Trophoblast cell (in vitro differentiated cells and primary cell): ENCODE results near the gene VWA5B1.

Source experiments
- DNase-seq, 2 donors: peaks; one replicate each; pipeline ENCODE4 v3.0.0-alpha.2; 2016
- H2AFZ ChIP-seq: 2 replicates; pipeline ENCODE4 v1.6.1; 2013; ENCODE audit warnings: low read length, moderate library complexity, mild to moderate bottlenecking; ENCODE audit not compliant: insufficient read depth, poor library complexity
- H2AK5ac ChIP-seq: 2 replicates; pipeline ENCODE4 v1.6.1; 2013; ENCODE audit warnings: mild to moderate bottlenecking, low read length
- H2BK120ac ChIP-seq: 2 replicates; pipeline ENCODE4 v1.6.1; 2013; ENCODE audit warnings: low read length, mild to moderate bottlenecking, moderate library complexity; ENCODE audit not compliant: insufficient read depth, poor library complexity
- H2BK12ac ChIP-seq: 2 replicates; pipeline ENCODE4 v1.6.1; 2013; ENCODE audit warnings: mild to moderate bottlenecking, low read length, moderate library complexity
- H2BK5ac ChIP-seq: 2 replicates; pipeline ENCODE4 v1.6.1; 2013; ENCODE audit warnings: low read length, low read depth, moderate library complexity, mild to moderate bottlenecking; ENCODE audit not compliant: poor library complexity
- H3K14ac ChIP-seq: 2 replicates; pipeline ENCODE4 v1.6.1; 2013; ENCODE audit warnings: mild to moderate bottlenecking, low read length
- H3K18ac ChIP-seq: 2 replicates; pipeline ENCODE4 v1.6.1; 2013; ENCODE audit warnings: mild to moderate bottlenecking, low read length
- H3K23ac ChIP-seq: 2 replicates; pipeline ENCODE4 v1.6.1; 2013; ENCODE audit warnings: low read length
- H3K27ac ChIP-seq: 2 replicates; pipeline ENCODE4 v1.5.1; 2013; ENCODE audit warnings: low read depth, mild to moderate bottlenecking, inconsistent platforms, low read length, moderate library complexity
- H3K27me3 ChIP-seq: 2 replicates; pipeline ENCODE4 v1.6.1; 2013; ENCODE audit warnings: inconsistent platforms, mild to moderate bottlenecking, low read length, moderate library complexity; ENCODE audit not compliant: insufficient read depth
- H3K36me3 ChIP-seq, 2 experiments: 1 replicate in 1 of 2; 2 replicates in 1 of 2; pipeline ENCODE4 v1.6.1; 2013; ENCODE audit warnings: low read length in 2 of 2, mild to moderate bottlenecking in 2 of 2, moderate library complexity in 1 of 2; ENCODE audit not compliant: insufficient read depth in 2 of 2, control insufficient read depth in 1 of 2
- H3K4ac ChIP-seq: 2 replicates; pipeline ENCODE4 v1.6.1; 2013; ENCODE audit warnings: low read depth, mild to moderate bottlenecking, low read length, moderate library complexity
- H3K4me1 ChIP-seq, 2 experiments: 1 replicate in 1 of 2; 2 replicates in 1 of 2; pipeline ENCODE4 v1.6.1; 2013; ENCODE audit warnings: low read length in 2 of 2, mild to moderate bottlenecking in 2 of 2, moderate library complexity in 1 of 2; ENCODE audit not compliant: insufficient read depth in 2 of 2, control insufficient read depth in 1 of 2
- H3K4me2 ChIP-seq: 2 replicates; pipeline ENCODE4 v1.6.1; 2013; ENCODE audit warnings: inconsistent platforms, mild to moderate bottlenecking, low read length, moderate library complexity
- H3K4me3 ChIP-seq: 2 replicates; pipeline ENCODE4 v1.5.1; 2013; ENCODE audit warnings: mild to moderate bottlenecking, low read depth, low read length, inconsistent platforms
- H3K79me1 ChIP-seq: one replicate; pipeline ENCODE4 v1.6.1; 2013; ENCODE audit warnings: low read length
- H3K79me2 ChIP-seq: 2 replicates; pipeline ENCODE4 v1.6.1; 2013; ENCODE audit warnings: low read length, mild to moderate bottlenecking; ENCODE audit not compliant: control insufficient read depth, insufficient read depth, poor library complexity
- H3K9ac ChIP-seq: 2 replicates; pipeline ENCODE4 v1.6.1; 2013; ENCODE audit warnings: mild to moderate bottlenecking, low read length
- H3K9me3 ChIP-seq: 2 replicates; pipeline ENCODE4 v1.6.1; 2013; ENCODE audit warnings: low read depth, mild to moderate bottlenecking, control low read depth, inconsistent platforms, low read length; ENCODE audit not compliant: insufficient read depth
- H4K12ac ChIP-seq: 2 replicates; pipeline ENCODE4 v1.6.1; 2013; ENCODE audit warnings: low read depth, mild to moderate bottlenecking, low read length, moderate library complexity
- H4K8ac ChIP-seq: 2 replicates; pipeline ENCODE4 v1.6.1; 2013; ENCODE audit warnings: low read depth, mild to moderate bottlenecking, low read length, moderate library complexity
- H4K91ac ChIP-seq: one replicate; pipeline ENCODE4 v1.6.1; 2013; ENCODE audit warnings: low read depth, mild to moderate bottlenecking, low read length, moderate library complexity
- WGBS: extraction: QIAGEN DNeasy Blood & Tissue Kit; methylation state at CpG from one replicate; pipeline ENCODE4 v1.1.7; 2013; ENCODE audit warnings: missing lambda C conversion rate; ENCODE audit not compliant: insufficient read length, insufficient coverage; ENCODE audit errors: extremely low coverage; 5-methylcytosine and 5-hydroxymethylcytosine counted together

Gene VWA5B1

DNA sequence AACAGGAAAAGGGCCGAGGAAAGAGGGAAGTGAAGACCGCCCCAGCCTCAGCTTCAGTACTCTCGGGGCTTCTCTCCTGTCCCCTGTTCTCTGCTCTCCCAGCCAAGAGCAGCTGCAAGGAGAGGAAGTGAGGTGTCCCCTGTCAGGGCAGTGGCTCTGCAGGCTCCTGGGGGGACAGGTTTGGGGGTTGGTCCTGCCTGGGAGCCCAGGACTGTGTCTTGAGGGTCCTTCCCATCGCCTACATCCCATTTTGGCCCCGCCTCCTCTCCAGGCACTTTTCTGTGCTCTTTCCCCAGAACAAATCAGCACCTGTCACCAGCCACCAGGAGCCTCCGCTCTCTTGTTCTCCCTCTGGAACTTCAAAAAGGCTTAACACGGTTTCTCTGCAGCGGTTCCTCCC is 82.6 kb downstream of the VWA5B1 start:
- H3K9ac ChIP-seq: no peak overlapping the region
- no peaks in the 10 kb centered on the region for H3K27me3 ChIP-seq
- DNase-seq: no peak
- no peak overlapping the region for H2AK5ac ChIP-seq
- H2BK12ac ChIP-seq: no peak overlapping the region
- H3K14ac ChIP-seq: no peak overlapping the region
- no peak overlapping the region for H4K8ac ChIP-seq
- no peak overlapping the region for H3K18ac ChIP-seq
- no peaks in the 10 kb centered on the region for H3K79me2 ChIP-seq
- H2BK120ac ChIP-seq: no peak overlapping the region
- H3K4me2 ChIP-seq: no peak overlapping the region
- no peak overlapping the region for H3K4me3 ChIP-seq
- peaks cover 1% of the 10 kb centered on the region for H3K9me3 ChIP-seq
- no peak overlapping the region for H3K27ac ChIP-seq
- H2AFZ ChIP-seq: no peak overlapping the region
- no peaks in the 10 kb centered on the region for H3K79me1 ChIP-seq
- no peaks in the 10 kb centered on the region for H3K36me3 ChIP-seq
- WGBS: no CpG with 5 or more reads among the region's 8 CpGs
- peaks cover 2 to 3% of the 10 kb centered on the region in 2 experiments for H3K4me1 ChIP-seq
- no peak overlapping the region for H4K91ac ChIP-seq
- no peak overlapping the region for H3K23ac ChIP-seq
- no peak overlapping the region for H3K4ac ChIP-seq
- no peak overlapping the region for H2BK5ac ChIP-seq
- no peak overlapping the region for H4K12ac ChIP-seq

DNA sequence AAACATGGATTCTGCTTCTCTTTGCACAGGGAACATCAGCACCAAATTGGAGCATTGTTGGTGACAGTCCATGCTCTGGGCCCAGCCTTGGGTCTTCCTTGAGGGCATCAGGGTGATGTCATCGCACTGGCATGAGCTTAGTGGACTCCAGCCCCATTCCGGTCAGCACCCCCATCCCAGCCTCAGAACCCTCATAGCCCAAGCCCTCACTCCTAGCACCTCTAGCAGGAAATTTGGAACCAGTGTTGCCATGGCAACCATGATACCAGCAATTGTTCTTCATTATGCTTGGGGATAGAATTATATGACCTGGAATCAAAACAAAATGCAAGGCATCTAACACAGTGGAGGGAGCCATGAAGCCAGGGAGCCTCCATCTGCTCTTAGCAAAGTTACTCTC is 83.1 kb downstream of the VWA5B1 start:
- no CpG with 5 or more reads among the region's 2 CpGs for WGBS
- H4K8ac ChIP-seq: no peak overlapping the region
- H3K23ac ChIP-seq: no peak overlapping the region
- H3K27me3 ChIP-seq: no peaks in the 10 kb centered on the region
- no peak overlapping the region for H2AK5ac ChIP-seq
- no peak overlapping the region for H3K4ac ChIP-seq
- H3K14ac ChIP-seq: no peak overlapping the region
- no peak overlapping the region for H2AFZ ChIP-seq
- no peak for DNase-seq
- no peaks in the 10 kb centered on the region for H3K79me2 ChIP-seq
- H2BK120ac ChIP-seq: no peak overlapping the region
- H3K36me3 ChIP-seq: no peaks in the 10 kb centered on the region
- H3K4me1 ChIP-seq: peaks cover 2 to 3% of the 10 kb centered on the region in 2 experiments
- H3K4me2 ChIP-seq: no peak overlapping the region
- H3K9me3 ChIP-seq: peaks cover 1% of the 10 kb centered on the region
- H3K18ac ChIP-seq: no peak overlapping the region
- no peak overlapping the region for H3K27ac ChIP-seq
- no peak overlapping the region for H2BK12ac ChIP-seq
- H3K79me1 ChIP-seq: no peaks in the 10 kb centered on the region
- H4K91ac ChIP-seq: no peak overlapping the region
- no peak overlapping the region for H3K9ac ChIP-seq
- H3K4me3 ChIP-seq: no peak overlapping the region
- H2BK5ac ChIP-seq: no peak overlapping the region
- no peak overlapping the region for H4K12ac ChIP-seq

DNA sequence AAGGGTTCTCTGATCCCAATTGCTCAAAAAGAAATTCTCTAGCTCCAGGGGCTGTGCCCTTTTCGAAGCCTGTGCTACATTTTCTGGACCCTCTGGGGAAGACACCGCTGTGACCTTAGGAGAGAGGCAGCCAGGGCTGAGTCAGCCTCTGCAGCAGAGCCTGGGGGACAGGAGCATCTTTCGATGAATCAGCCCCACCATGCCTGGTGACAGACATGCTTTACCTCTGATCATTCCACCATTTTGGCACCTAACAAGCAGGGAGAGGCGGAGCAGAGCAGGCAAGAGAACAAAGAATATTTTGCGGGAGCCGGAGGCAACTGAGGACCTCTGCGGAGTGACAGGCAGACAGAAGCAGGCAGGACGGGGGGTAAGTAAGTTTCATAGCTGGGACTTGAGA is 84.9 kb downstream of the VWA5B1 start:
- H3K27ac ChIP-seq: no peak overlapping the region
- H2AK5ac ChIP-seq: no peak overlapping the region
- no peaks in the 10 kb centered on the region for H3K36me3 ChIP-seq
- no peak overlapping the region for H4K8ac ChIP-seq
- no peak overlapping the region for H4K91ac ChIP-seq
- no peaks in the 10 kb centered on the region for H3K79me1 ChIP-seq
- no peak overlapping the region for H2AFZ ChIP-seq
- no peaks in the 10 kb centered on the region for H3K27me3 ChIP-seq
- H4K12ac ChIP-seq: no peak overlapping the region
- no peak overlapping the region for H3K9ac ChIP-seq
- H2BK12ac ChIP-seq: no peak overlapping the region
- H3K14ac ChIP-seq: no peak overlapping the region
- no peak overlapping the region for H2BK120ac ChIP-seq
- H3K4me2 ChIP-seq: no peak overlapping the region
- peak; percentile 51 to 67 for DNase-seq
- H2BK5ac ChIP-seq: no peak overlapping the region
- H3K23ac ChIP-seq: no peak overlapping the region
- H3K79me2 ChIP-seq: no peaks in the 10 kb centered on the region
- no peak overlapping the region for H3K4me3 ChIP-seq
- WGBS: no CpG with 5 or more reads among the region's 8 CpGs
- no peak overlapping the region for H3K4ac ChIP-seq
- H3K9me3 ChIP-seq: no peaks in the 10 kb centered on the region
- peaks cover 2 to 3% of the 10 kb centered on the region in 2 experiments for H3K4me1 ChIP-seq
- no peak overlapping the region for H3K18ac ChIP-seq

DNA sequence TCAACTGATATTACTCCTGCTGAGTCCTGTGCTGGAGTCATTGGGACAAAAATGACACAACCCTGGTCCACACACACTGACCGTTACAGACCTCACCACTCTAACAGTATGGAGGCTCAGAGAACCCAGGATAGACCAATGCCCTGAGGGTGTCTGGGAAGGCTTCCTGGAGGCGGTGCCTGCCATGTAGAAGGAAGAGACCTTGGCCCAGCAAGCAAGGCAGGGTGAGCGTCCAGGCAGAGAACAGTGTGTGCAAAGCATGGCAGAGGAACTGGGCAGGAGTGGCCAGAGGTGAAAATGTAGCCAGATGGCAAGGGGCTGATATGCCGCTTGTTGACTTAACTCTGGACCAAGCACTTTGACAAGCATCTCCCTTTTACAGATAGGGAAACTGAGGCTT is 85.5 kb downstream of the VWA5B1 start:
- H3K4me2 ChIP-seq: no peak overlapping the region
- no peak overlapping the region for H4K91ac ChIP-seq
- H3K79me2 ChIP-seq: no peaks in the 10 kb centered on the region
- H3K14ac ChIP-seq: no peak overlapping the region
- H3K36me3 ChIP-seq: no peaks in the 10 kb centered on the region
- no peak overlapping the region for H3K9ac ChIP-seq
- no peak overlapping the region for H2AK5ac ChIP-seq
- H3K79me1 ChIP-seq: no peaks in the 10 kb centered on the region
- H4K8ac ChIP-seq: no peak overlapping the region
- H2BK5ac ChIP-seq: no peak overlapping the region
- WGBS: no CpG with 5 or more reads among the region's 4 CpGs
- no peak overlapping the region for H2BK12ac ChIP-seq
- H3K4ac ChIP-seq: no peak overlapping the region
- no peak overlapping the region for H2BK120ac ChIP-seq
- no peak overlapping the region for H4K12ac ChIP-seq
- no peak for DNase-seq
- H3K4me3 ChIP-seq: no peak overlapping the region
- no peak overlapping the region for H3K27ac ChIP-seq
- H3K23ac ChIP-seq: no peak overlapping the region
- no peak overlapping the region for H3K18ac ChIP-seq
- H3K9me3 ChIP-seq: no peaks in the 10 kb centered on the region
- H2AFZ ChIP-seq: no peak overlapping the region
- peaks cover 2 to 3% of the 10 kb centered on the region in 2 experiments for H3K4me1 ChIP-seq
- H3K27me3 ChIP-seq: no peaks in the 10 kb centered on the region
